Measurements from ENCODE around the gene MTERF1.

Gene MTERF1

DNA sequence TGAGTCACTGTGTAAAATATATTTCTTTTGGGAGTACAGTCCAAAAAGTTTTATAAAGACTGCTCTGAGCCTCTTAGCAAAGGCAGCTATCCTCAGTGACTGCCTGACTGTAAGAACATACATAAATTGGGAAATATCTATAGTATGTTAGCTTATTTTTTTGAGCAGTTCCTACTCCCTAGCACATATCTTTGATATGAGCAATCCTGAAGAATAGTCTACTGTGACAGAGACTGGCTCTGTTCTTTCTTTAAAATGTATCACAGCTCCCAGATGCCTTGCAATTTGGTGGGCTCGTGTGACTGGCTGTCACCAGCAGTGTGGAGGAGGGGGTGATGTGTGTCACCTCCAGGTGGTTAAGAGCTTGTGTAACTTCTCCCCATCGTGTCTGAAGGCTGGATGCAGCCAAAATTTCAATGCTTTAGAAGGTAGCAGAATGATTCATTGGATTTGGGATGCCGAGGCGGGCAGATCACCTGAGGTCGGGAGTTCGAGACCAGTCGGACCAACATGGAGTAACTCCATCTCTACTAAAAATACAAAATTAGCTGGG, 47.9 kb downstream of the MTERF1 start:
- Histone ChIP-seq H3K9me3 (ENCODE audit: control insufficient read depth, low read length) (no peaks in the 10 kb centered on the region), H3K4me1 (ENCODE audit: control insufficient read depth, insufficient read depth, low read length, poor library complexity, severe bottlenecking) (no peaks in the 10 kb centered on the region), H3K36me3 (ENCODE audit: control insufficient read depth, insufficient read depth, low read length) (no peaks in the 10 kb centered on the region), H3K4me3 (ENCODE audit: extremely low read depth, insufficient read depth, low read length, poor library complexity, severe bottlenecking) (no peak overlapping the region), H3K27ac (ENCODE audit: low read depth, low read length, severe bottlenecking) (no peak overlapping the region)
- 75 to 87% methylated on average over 2 to 5 of the region's 7 CpGs for WGBS, 2 experiments (ENCODE audit: insufficient coverage in 2 of 2)

DNA sequence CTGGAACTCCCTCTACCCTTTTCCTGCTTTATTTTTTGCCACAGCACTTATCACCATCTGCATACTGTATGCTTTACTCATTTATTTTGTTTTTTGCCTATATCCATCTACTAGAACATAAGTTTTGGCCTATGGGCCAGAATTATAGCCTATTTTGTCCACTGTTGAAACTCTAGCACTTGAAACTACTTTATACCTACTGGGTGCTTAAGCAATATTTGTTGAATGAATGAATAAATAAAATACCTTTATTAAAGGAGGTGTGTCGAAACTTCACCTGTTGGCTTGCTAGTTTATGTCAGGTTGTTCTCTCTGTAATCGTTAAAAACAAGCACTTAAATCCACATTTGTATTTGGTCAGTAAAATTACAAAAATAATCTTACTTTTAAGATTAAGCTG, 53.3 kb downstream of the MTERF1 start:
- Histone ChIP-seq H3K4me3 (ENCODE audit: extremely low read depth, insufficient read depth, low read length, poor library complexity, severe bottlenecking) (no peak overlapping the region), H3K27ac (ENCODE audit: low read depth, low read length, severe bottlenecking) (no peak overlapping the region), H3K9me3 (ENCODE audit: control insufficient read depth, low read length) (no peaks in the 10 kb centered on the region), H3K36me3 (ENCODE audit: control insufficient read depth, insufficient read depth, low read length) (no peaks in the 10 kb centered on the region), H3K4me1 (ENCODE audit: control insufficient read depth, insufficient read depth, low read length, poor library complexity, severe bottlenecking) (no peaks in the 10 kb centered on the region)
- WGBS, 2 experiments (ENCODE audit: insufficient coverage in 2 of 2) = no CpG with 5 or more reads among the region's 2 CpGs

DNA sequence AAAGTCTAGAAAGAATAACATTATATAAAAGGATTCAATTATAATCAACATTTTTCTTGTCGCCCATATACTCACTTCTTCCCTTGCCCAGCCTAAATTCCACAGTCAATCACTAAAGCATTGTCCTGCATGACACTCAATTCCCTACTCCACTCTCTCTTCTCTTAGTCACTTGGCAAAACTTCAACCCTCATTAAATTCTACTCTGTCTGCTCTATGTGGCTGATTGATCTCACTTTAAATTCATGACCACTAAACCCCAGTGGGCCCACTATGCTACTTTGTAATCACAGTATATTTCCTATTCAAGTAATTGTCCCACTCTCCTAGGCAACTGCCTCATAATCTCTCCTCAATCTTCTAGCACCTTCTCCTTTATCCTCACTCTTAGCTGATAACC, 54.1 kb downstream of the MTERF1 start:
- Histone ChIP-seq H3K9me3 (ENCODE audit: control insufficient read depth, low read length) (no peaks in the 10 kb centered on the region), H3K36me3 (ENCODE audit: control insufficient read depth, insufficient read depth, low read length) (no peaks in the 10 kb centered on the region), H3K27ac (ENCODE audit: low read depth, low read length, severe bottlenecking) (no peak overlapping the region), H3K4me1 (ENCODE audit: control insufficient read depth, insufficient read depth, low read length, poor library complexity, severe bottlenecking) (no peaks in the 10 kb centered on the region), H3K4me3 (ENCODE audit: extremely low read depth, insufficient read depth, low read length, poor library complexity, severe bottlenecking) (no peak overlapping the region)
- WGBS, 2 experiments (ENCODE audit: insufficient coverage in 2 of 2) = 60 to 83% methylated on average over 1 of the region's 1 CpG

DNA sequence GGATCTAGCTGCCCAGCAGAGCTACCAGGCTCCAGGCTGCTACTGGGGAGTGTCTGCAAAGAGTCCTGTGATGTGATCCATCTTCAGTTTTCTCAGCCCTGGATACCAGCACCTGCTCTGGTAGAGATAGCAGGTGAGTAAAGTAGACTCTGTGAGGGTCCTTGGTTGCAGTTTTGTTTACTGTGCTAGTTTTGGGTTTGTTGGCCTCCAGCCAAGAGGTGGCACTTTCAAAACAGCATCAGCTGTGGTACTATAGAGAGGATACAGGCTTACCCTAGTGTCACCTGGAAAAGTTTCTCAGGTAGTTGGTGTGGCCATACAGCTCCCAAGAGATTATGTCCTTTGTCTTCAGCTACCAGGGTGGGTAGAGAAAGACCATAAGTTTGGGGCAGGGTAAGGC, 56.3 kb downstream of the MTERF1 start:
- no peak overlapping the region for H3K27ac ChIP-seq (ENCODE audit: low read depth, low read length, severe bottlenecking)
- H3K4me3 ChIP-seq (ENCODE audit: extremely low read depth, insufficient read depth, low read length, poor library complexity, severe bottlenecking) = no peak overlapping the region
- H3K9me3 ChIP-seq (ENCODE audit: control insufficient read depth, low read length) = no peaks in the 10 kb centered on the region
- H3K4me1 ChIP-seq (ENCODE audit: control insufficient read depth, insufficient read depth, low read length, poor library complexity, severe bottlenecking) = no peaks in the 10 kb centered on the region
- no peaks in the 10 kb centered on the region for H3K36me3 ChIP-seq (ENCODE audit: control insufficient read depth, insufficient read depth, low read length)

Measured in mesodermal cell (in vitro differentiated cells).